Esophagus muscularis mucosa (tissue), 3 donors: ENCODE results near the gene IQCN.

ENCODE experiments used
- EP300 ChIP-seq: sonication (generic); formaldehyde crosslinking; IDR thresholded peaks from one replicate; pipeline ENCODE4 v1.6.1; 2017; ENCODE audit warnings: antibody characterized with exemption
- TF ChIP-seq, protein P1 (sequence below), 3 experiments: fragments of 200-600 bp in 2 of 3; fragments of 450-650 bp in 1 of 3; sonication (generic) in 2 of 3; IDR thresholded peaks; one replicate each; pipeline ENCODE4 v1.5.1; 2017 to 2019; ENCODE audit warnings: antibody characterized with exemption in 3 of 3, mild to moderate bottlenecking in 2 of 3, moderate library complexity in 1 of 3

GRCh38 chr19:18290302-18291018, 16.2 kb upstream of the IQCN start:
- TF ChIP-seq, protein P1, sequence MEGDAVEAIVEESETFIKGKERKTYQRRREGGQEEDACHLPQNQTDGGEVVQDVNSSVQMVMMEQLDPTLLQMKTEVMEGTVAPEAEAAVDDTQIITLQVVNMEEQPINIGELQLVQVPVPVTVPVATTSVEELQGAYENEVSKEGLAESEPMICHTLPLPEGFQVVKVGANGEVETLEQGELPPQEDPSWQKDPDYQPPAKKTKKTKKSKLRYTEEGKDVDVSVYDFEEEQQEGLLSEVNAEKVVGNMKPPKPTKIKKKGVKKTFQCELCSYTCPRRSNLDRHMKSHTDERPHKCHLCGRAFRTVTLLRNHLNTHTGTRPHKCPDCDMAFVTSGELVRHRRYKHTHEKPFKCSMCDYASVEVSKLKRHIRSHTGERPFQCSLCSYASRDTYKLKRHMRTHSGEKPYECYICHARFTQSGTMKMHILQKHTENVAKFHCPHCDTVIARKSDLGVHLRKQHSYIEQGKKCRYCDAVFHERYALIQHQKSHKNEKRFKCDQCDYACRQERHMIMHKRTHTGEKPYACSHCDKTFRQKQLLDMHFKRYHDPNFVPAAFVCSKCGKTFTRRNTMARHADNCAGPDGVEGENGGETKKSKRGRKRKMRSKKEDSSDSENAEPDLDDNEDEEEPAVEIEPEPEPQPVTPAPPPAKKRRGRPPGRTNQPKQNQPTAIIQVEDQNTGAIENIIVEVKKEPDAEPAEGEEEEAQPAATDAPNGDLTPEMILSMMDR (IDR thresholded peaks at IDR 0.05) = no peak
- no peak for TF ChIP-seq EP300
